Large intestine (tissue), 3 donors: ENCODE measurements around the gene MYOCD. TPM values are rescaled to one million over a fixed set of nuclear protein-coding genes. Genes with fewer than 3 reads are reported as not detected.
A peak's percentile ranks its signal among the peaks of the same experiment; 100 is the strongest.

ENCODE experiments used
- DNase-seq, 2 donors: peaks; one replicate each; pipeline versions ENCODE4 v3.0.0 to v3.0.0-alpha.2; 2013
- H3K27ac ChIP-seq: one replicate; pipeline ENCODE4 v1.5.1; 2013; ENCODE audit warnings: low read length
- H3K27me3 ChIP-seq: 2 replicates; pipeline ENCODE4 v1.6.1; 2013; ENCODE audit warnings: low read length; ENCODE audit not compliant: control insufficient read depth, insufficient read depth
- H3K36me3 ChIP-seq: 2 replicates; pipeline ENCODE4 v1.6.1; 2013; ENCODE audit warnings: low read length; ENCODE audit not compliant: control insufficient read depth, insufficient read depth
- H3K4me1 ChIP-seq: one replicate; pipeline ENCODE4 v1.6.1; 2013; ENCODE audit warnings: low read length; ENCODE audit not compliant: control insufficient read depth, insufficient read depth
- H3K4me3 ChIP-seq: one replicate; pipeline ENCODE4 v1.5.1; 2013; ENCODE audit warnings: low read length
- H3K9me3 ChIP-seq: one replicate; pipeline ENCODE4 v1.6.1; 2013; ENCODE audit warnings: mild to moderate bottlenecking, low read depth, low read length, moderate library complexity; ENCODE audit not compliant: control insufficient read depth
- WGBS: methylation state at CpG from one replicate; pipeline ENCODE4 v1.1.5; 2013; ENCODE audit warnings: low lambda C conversion rate; ENCODE audit not compliant: insufficient coverage; 5-methylcytosine and 5-hydroxymethylcytosine counted together
- polyA plus RNA-seq: library from polyadenylated mRNA; unstranded; fragments of 120-200 nt; gene quantifications from one replicate; pipeline ENCODE4 v1.2.1, GENCODE V29; 2013

Gene MYOCD
- polyA plus RNA-seq, 1 donor = 12.2 TPM

GRCh38 chr17:12730421-12730820, 64.7 kb downstream of the MYOCD start:
- Histone ChIP-seq H3K27me3 (no peaks in the 10 kb centered on the region), H3K36me3 (no peaks in the 10 kb centered on the region), H3K4me1 (peaks cover 32% of the 10 kb centered on the region), H3K9me3 (no peaks in the 10 kb centered on the region), H3K4me3 (no peak overlapping the region), H3K27ac (peak overlapping the region; percentile 84)
- WGBS = no CpG with 5 or more reads among the region's 5 CpGs
- no peak for DNase-seq

DNA sequence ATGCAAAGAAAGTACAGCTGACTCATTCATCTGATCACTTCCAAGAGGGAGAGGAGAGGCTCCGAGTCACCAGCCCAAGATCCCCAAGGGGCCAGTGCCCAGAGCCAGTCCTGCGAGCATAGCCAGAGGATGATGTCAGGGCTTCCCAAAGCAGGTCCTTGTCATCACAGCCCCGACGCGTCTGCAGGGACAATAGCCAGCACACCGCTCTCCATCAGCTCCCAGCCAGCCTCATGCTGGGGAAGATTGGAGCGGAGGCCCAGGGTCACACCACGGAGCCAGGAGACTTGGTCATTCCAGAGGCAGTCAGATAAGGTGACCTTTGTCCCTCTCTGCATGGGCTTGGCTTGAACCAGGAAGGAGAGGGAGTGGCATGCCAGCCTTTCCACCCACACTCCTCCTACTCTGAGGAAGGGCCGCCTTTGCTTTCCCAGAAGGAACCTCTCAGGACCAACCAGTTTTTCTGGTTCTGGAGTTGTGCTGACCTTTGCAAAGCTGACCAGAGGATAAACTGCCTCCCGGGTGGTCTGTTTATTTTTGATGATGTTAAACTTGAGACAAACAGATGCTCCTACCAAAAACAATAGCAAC, 65.3 kb downstream of the MYOCD start:
- Histone ChIP-seq H3K4me1 (peaks cover 36% of the 10 kb centered on the region), H3K27me3 (no peaks in the 10 kb centered on the region), H3K27ac (peak overlapping the region; percentile 84), H3K9me3 (no peaks in the 10 kb centered on the region), H3K4me3 (no peak overlapping the region), H3K36me3 (no peaks in the 10 kb centered on the region)
- WGBS = 0% methylated on average over 1 of the region's 10 CpGs
- peak; percentile 93 to 96 for DNase-seq

DNA sequence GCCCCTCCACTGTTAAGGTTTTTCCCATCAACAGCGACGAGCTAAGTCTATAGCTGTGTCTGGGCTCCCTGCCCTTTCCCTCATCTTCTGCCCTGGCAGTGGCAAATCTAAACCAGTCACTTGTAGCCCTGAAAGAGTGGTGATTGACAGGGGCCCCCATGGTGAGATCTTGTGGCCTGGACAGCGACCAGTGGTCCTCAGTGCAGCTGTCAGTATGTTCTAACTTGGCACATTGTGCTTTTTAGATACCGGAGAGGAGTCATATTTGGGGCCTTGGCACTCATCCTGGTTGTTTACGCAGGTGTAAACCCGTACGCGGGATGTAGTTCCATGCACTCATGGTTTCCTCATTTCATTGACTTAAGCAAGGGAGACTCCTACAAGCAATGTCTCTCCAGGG, 66.1 kb downstream of the MYOCD start:
- Histone ChIP-seq H3K4me1 (peaks cover 38% of the 10 kb centered on the region), H3K9me3 (no peaks in the 10 kb centered on the region), H3K4me3 (no peak overlapping the region), H3K27ac (peak overlapping the region; percentile 84), H3K27me3 (no peaks in the 10 kb centered on the region), H3K36me3 (no peaks in the 10 kb centered on the region)
- no peak for DNase-seq
- WGBS = no CpG with 5 or more reads among the region's 8 CpGs

DNA sequence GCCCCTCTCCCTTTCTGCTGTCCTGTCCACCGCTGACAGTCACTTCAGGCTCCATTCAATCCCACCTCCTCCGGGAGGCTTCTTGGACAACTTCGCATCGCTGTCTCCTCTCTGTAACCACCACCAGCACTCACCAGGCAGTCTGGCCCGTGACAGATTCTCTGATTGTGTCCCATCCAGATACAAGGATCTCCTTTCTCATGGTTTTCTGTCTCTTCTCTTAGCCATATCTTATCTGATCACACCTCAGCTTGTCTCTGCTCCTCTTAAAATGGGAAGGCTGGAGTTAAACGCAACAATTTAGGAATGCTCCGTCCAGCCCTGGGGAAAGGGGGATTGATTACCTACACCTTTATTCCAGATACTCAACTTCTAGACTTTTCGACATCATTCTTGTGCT, 66.7 kb downstream of the MYOCD start:
- Histone ChIP-seq H3K27me3 (no peaks in the 10 kb centered on the region), H3K4me3 (no peak overlapping the region), H3K4me1 (peaks cover 38% of the 10 kb centered on the region), H3K9me3 (no peaks in the 10 kb centered on the region), H3K36me3 (no peaks in the 10 kb centered on the region), H3K27ac (no peak overlapping the region)
- DNase-seq = no peak
- WGBS = no CpG with 5 or more reads among the region's 8 CpGs

- peak; percentile 57 to 79 for DNase-seq
- Histone ChIP-seq H3K27ac (peak overlapping the region; percentile 61), H3K36me3 (no peaks in the 10 kb centered on the region), H3K27me3 (no peaks in the 10 kb centered on the region), H3K4me1 (peaks cover 38% of the 10 kb centered on the region), H3K9me3 (no peaks in the 10 kb centered on the region), H3K4me3 (no peak overlapping the region)
- 13% methylated on average over 4 of the region's 7 CpGs for WGBS
These were observed 69.2 kb downstream of the MYOCD start for GRCh38 chr17:12734926-12735325.

DNA sequence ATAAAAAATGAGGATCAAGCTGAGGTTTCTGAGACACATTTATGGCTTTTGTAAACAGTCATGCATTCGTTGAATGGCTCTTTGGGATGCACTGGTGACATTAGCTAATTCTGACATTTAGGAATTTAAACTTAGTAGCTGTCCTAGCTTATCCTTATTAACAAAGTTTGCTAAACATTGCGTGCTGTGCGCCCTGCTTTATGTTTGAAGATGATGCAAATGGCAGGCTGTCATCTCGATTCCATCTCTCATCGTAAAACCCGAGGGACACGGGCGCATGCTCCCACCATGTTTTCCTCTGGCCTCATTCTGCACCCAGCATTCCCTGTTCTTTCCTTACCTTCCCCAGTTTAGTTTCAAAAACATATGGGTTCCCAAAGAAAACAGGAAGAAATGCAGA, 69.8 kb downstream of the MYOCD start:
- no peaks in the 10 kb centered on the region for H3K9me3 ChIP-seq
- H3K4me3 ChIP-seq = no peak overlapping the region
- WGBS = 74% methylated on average over 3 of the region's 8 CpGs
- peak overlapping the region; percentile 10 for H3K27ac ChIP-seq
- peaks cover 35% of the 10 kb centered on the region for H3K4me1 ChIP-seq
- no peak for DNase-seq
- H3K36me3 ChIP-seq = no peaks in the 10 kb centered on the region
- no peaks in the 10 kb centered on the region for H3K27me3 ChIP-seq

DNA sequence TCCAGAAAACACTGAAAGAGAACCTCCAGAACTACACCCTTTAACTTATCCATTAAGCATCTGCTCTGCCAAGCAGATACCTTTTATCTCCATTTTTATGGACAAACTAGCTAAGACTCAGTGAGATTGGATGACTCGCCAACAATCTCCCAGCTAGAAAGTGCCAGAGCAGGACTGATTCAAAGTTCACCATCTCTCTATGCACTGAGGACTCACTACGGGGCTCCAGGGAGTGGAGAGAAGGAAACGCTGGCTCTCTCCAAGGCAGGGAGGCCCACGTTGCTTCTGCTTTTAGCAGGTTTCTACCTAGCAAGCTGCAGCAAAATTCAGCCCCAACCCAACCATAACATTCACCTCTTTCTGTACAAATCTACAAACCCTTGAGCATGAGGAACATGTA, 70.8 kb downstream of the MYOCD start:
- peak in 1 of 2 donors; percentile 50 for DNase-seq
- no peaks in the 10 kb centered on the region for H3K27me3 ChIP-seq
- no peak overlapping the region for H3K4me3 ChIP-seq
- no CpG with 5 or more reads among the region's 4 CpGs for WGBS
- no peaks in the 10 kb centered on the region for H3K36me3 ChIP-seq
- no peaks in the 10 kb centered on the region for H3K9me3 ChIP-seq
- peak overlapping the region; percentile 16 for H3K27ac ChIP-seq
- H3K4me1 ChIP-seq = peaks cover 24% of the 10 kb centered on the region

DNA sequence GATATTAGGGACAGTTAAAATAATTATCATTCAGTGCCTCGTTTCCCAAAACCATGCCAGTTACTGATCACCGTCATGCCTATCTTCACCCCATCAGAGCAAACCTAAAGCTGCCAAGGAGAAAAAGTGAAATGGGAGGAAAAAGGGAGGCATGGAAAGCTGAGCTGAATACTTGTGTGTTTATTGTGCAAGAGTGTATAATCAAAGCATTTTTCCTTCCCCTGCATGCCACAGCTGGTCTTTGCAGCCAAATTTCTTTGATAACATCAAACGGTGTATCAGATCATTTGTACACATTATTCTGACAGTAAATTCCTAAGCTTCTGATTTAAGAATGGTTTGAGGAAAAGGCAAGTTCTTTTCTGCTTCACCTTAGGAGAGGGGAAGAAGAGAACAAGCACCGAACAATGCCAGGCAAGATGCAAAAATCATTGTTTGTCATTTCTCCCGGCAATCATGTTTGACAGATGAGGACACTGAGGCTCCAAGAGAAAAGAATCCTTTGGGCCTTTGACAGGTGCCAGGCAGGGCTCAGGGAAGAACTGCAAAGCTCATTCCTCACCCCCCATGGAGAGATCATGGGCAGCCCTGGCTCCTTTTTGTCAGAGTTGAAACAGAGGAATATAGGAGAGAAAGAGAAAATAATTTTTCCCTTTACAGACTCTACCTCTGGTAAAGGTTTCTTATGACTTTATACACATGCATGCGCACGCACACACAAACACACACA, 72.2 kb downstream of the MYOCD start:
- Histone ChIP-seq H3K4me3 (no peak overlapping the region), H3K9me3 (no peaks in the 10 kb centered on the region), H3K36me3 (no peaks in the 10 kb centered on the region), H3K27ac (no peak overlapping the region), H3K4me1 (peaks cover 20% of the 10 kb centered on the region), H3K27me3 (no peaks in the 10 kb centered on the region)
- WGBS = 73% methylated on average over 3 of the region's 7 CpGs
- no peak for DNase-seq

GRCh38 chr17:12738624-12739023, 72.9 kb downstream of the MYOCD start:
- peaks cover 20% of the 10 kb centered on the region for H3K4me1 ChIP-seq
- no peaks in the 10 kb centered on the region for H3K9me3 ChIP-seq
- WGBS = no CpG with 5 or more reads among the region's 2 CpGs
- H3K27me3 ChIP-seq = no peaks in the 10 kb centered on the region
- no peaks in the 10 kb centered on the region for H3K36me3 ChIP-seq
- no peak overlapping the region for H3K4me3 ChIP-seq
- no peak overlapping the region for H3K27ac ChIP-seq
- DNase-seq = peak in 1 of 2 donors; percentile 31

DNA sequence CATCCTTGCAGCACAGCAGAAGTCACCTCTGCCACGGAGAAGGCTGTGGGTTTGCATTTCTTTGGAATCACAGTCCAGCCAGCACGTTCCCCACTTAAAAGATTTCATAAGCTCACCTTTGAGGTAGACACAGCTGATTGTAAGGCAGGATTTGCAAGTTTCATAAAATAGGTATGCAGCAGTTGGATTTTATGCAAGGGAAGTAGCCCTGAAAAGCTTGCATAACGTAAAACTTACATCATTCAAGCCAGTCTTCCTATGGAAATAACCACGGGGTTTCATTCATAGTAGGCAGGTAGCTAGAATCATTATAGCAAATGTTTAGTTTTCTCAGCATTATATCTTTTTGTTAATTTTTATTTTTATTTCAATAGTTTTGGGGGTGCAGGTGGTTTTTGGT, 73.8 kb downstream of the MYOCD start:
- WGBS = 83% methylated on average over 1 of the region's 4 CpGs
- H3K27me3 ChIP-seq = no peaks in the 10 kb centered on the region

GRCh38 chr17:12743046-12743445, 77.4 kb downstream of the MYOCD start:
- Histone ChIP-seq H3K27me3 (no peaks in the 10 kb centered on the region), H3K9me3 (no peaks in the 10 kb centered on the region), H3K4me3 (no peak overlapping the region), H3K27ac (no peak overlapping the region), H3K4me1 (peaks cover 2% of the 10 kb centered on the region), H3K36me3 (no peaks in the 10 kb centered on the region)
- no peak for DNase-seq
- no CpG with 5 or more reads among the region's 3 CpGs for WGBS

More for the DNA sequence above, 73.8 kb downstream of the MYOCD start:
- no peak overlapping the region for H3K4me3 ChIP-seq
- no peaks in the 10 kb centered on the region for H3K36me3 ChIP-seq
- no peak overlapping the region for H3K27ac ChIP-seq
- peaks cover 14% of the 10 kb centered on the region for H3K4me1 ChIP-seq
- no peaks in the 10 kb centered on the region for H3K9me3 ChIP-seq
- DNase-seq = no peak
